IMR-90 (cell line): Measurements from ENCODE around the gene ERH. TPM values are rescaled to one million over a fixed set of nuclear protein-coding genes. Genes with fewer than 3 reads are reported as not detected.

Source experiments
- ATAC-seq: fragments of 200-7000 bp; cut with Tn5 transposase; 2 replicates; pipeline ENCODE4 v1.9.1; 2020; ENCODE audit warnings: low read depth, mild to moderate bottlenecking, moderate library complexity
- BruUV-seq: library from RNA; stranded (reverse); fragments of 400-500 nt; replicated peaks from 2 replicates; lab custom pipeline; 2021; lab: Mats Ljungman, UMichigan
- CTCF ChIA-PET: fragments of 300-600 bp; formaldehyde crosslinking; extraction: SDS; loops from one replicate; lab custom pipeline; 2021; ENCODE audit warnings: antibody characterized with exemption; lab: Yijun Ruan, JAX
- POLR2A ChIA-PET: fragments of 300-600 bp; sonication (Branson Sonifier 250); formaldehyde crosslinking; loops from one replicate; lab custom pipeline; 2022; ENCODE audit warnings: antibody characterized with exemption; ENCODE audit not compliant: unreplicated experiment; lab: Charles Lee
- DNase-seq: peaks from one replicate; pipeline ENCODE4 v3.0.0; 2013
- H2AFZ ChIP-seq: replicated peaks from 2 replicates; pipeline ENCODE3; 2013; ENCODE audit warnings: low read length, mild to moderate bottlenecking; ENCODE audit not compliant: poor library complexity
- H2AK5ac ChIP-seq: 2 replicates; pipeline ENCODE4 v1.6.1; 2013; ENCODE audit warnings: low read depth, low read length, inconsistent platforms
- H2AK9ac ChIP-seq: replicated peaks from 2 replicates; pipeline ENCODE3; 2013; ENCODE audit warnings: mild to moderate bottlenecking, low read depth, low read length, moderate library complexity; ENCODE audit not compliant: poor library complexity
- H2BK120ac ChIP-seq: 2 replicates; pipeline ENCODE4 v1.6.1; 2013; ENCODE audit warnings: low read depth, low read length, inconsistent platforms
- H2BK15ac ChIP-seq: 3 replicates; pipeline ENCODE4 v1.6.1; 2013; ENCODE audit warnings: low read depth, low read length, inconsistent platforms
- H2BK20ac ChIP-seq: 2 replicates; pipeline ENCODE4 v1.6.1; 2013; ENCODE audit warnings: low read depth, mild to moderate bottlenecking, inconsistent platforms, low read length, moderate library complexity
- H2BK5ac ChIP-seq: 2 replicates; pipeline ENCODE4 v1.6.1; 2013; ENCODE audit warnings: mild to moderate bottlenecking, low read depth, low read length, inconsistent platforms; ENCODE audit not compliant: poor library complexity, severe bottlenecking
- H3K14ac ChIP-seq: replicated peaks from 2 replicates; pipeline ENCODE4 v1.6.1; 2013; ENCODE audit warnings: low read depth, low read length, inconsistent platforms
- H3K18ac ChIP-seq: 2 replicates; pipeline ENCODE4 v1.6.1; 2013; ENCODE audit warnings: low read depth, low read length, control low read depth
- H3K23ac ChIP-seq: 2 replicates; pipeline ENCODE4 v1.6.1; 2013; ENCODE audit warnings: low read depth, low read length, inconsistent platforms
- H3K27ac ChIP-seq: 2 replicates; pipeline ENCODE4 v1.5.1; 2013; ENCODE audit warnings: mild to moderate bottlenecking, control low read depth, low read length; ENCODE audit not compliant: insufficient read depth
- H3K27me3 ChIP-seq: 2 replicates; pipeline ENCODE4 v1.6.1; 2013; ENCODE audit warnings: low read length; ENCODE audit not compliant: control insufficient read depth, insufficient read depth
- H3K36me3 ChIP-seq: 2 replicates; pipeline ENCODE4 v1.6.1; 2013; ENCODE audit warnings: low read length, mixed read lengths; ENCODE audit not compliant: control insufficient read depth, insufficient read depth
- H3K4ac ChIP-seq: 2 replicates; pipeline ENCODE4 v1.6.1; 2013; ENCODE audit warnings: low read depth, low read length, inconsistent platforms
- H3K4me1 ChIP-seq: 2 replicates; pipeline ENCODE4 v1.6.1; 2013; ENCODE audit warnings: low read length, mixed read lengths; ENCODE audit not compliant: control insufficient read depth, insufficient read depth
- H3K4me2 ChIP-seq: 2 replicates; pipeline ENCODE4 v1.6.1; 2013; ENCODE audit warnings: low read depth, mild to moderate bottlenecking, control low read depth, low read length, moderate library complexity
- H3K4me3 ChIP-seq: 2 replicates; pipeline ENCODE4 v1.5.1; 2013; ENCODE audit warnings: low read depth, mild to moderate bottlenecking, control low read depth, low read length, moderate library complexity; ENCODE audit not compliant: insufficient read depth
- H3K56ac ChIP-seq: 2 replicates; pipeline ENCODE4 v1.6.1; 2013; ENCODE audit warnings: low read length, inconsistent platforms; ENCODE audit not compliant: insufficient read depth; ENCODE audit errors: extremely low read depth
- H3K79me1 ChIP-seq, 2 experiments: 2 replicates each; pipeline ENCODE4 v1.6.1; 2013; ENCODE audit warnings: low read length in 2 of 2, inconsistent platforms in 1 of 2, low read depth in 1 of 2
- H3K9ac ChIP-seq: 2 replicates; pipeline ENCODE4 v1.6.1; 2013; ENCODE audit warnings: low read depth, low read length, control low read depth
- H3K9me1 ChIP-seq: 2 replicates; pipeline ENCODE4 v1.6.1; 2013; ENCODE audit warnings: low read length, inconsistent platforms; ENCODE audit not compliant: insufficient read depth
- H3K9me3 ChIP-seq: 2 replicates; pipeline ENCODE4 v1.6.1; 2013; ENCODE audit warnings: low read length; ENCODE audit not compliant: control insufficient read depth, insufficient read depth
- H4K20me1 ChIP-seq: 2 replicates; pipeline ENCODE4 v1.6.1; 2013; ENCODE audit warnings: low read length, inconsistent platforms; ENCODE audit not compliant: insufficient read depth
- H4K5ac ChIP-seq: 2 replicates; pipeline ENCODE4 v1.6.1; 2013; ENCODE audit warnings: mild to moderate bottlenecking, low read depth, low read length, control low read depth
- H4K8ac ChIP-seq, 2 experiments: 2 replicates each; pipeline ENCODE4 v1.6.1; 2013; ENCODE audit warnings: low read depth in 2 of 2, low read length in 2 of 2, control low read depth in 1 of 2, inconsistent platforms in 1 of 2
- H4K91ac ChIP-seq: 2 replicates; pipeline ENCODE4 v1.6.1; 2013; ENCODE audit warnings: low read depth, low read length, inconsistent platforms; ENCODE audit not compliant: insufficient read depth
- CHD1 ChIP-seq: IDR thresholded peaks from 2 replicates; pipeline ENCODE4 v1.6.1; 2012; ENCODE audit warnings: low read depth, low read length, improper control_type of control experiment
- MAFK ChIP-seq: IDR thresholded peaks from 2 replicates; pipeline ENCODE4 v1.6.1; 2012; ENCODE audit warnings: low read depth, low read length, improper control_type of control experiment
- MXI1 ChIP-seq: IDR thresholded peaks from 2 replicates; pipeline ENCODE4 v1.6.1; 2012; ENCODE audit warnings: low read depth, mild to moderate bottlenecking, low read length, moderate library complexity, borderline replicate concordance
- RAD21 ChIP-seq: IDR thresholded peaks from 2 replicates; pipeline ENCODE4 v1.6.1; 2012; ENCODE audit warnings: low read length, improper control_type of control experiment
- SMC3 ChIP-seq: fragments of 150-350 bp; IDR thresholded peaks from 2 replicates; pipeline ENCODE4 v1.6.1; 2016; ENCODE audit warnings: low read depth, mild to moderate bottlenecking, antibody characterized with exemption, low read length, moderate library complexity
- USF2 ChIP-seq: fragments of 150-350 bp; IDR thresholded peaks from 2 replicates; pipeline ENCODE4 v1.6.1; 2017; ENCODE audit warnings: mild to moderate bottlenecking, antibody characterized with exemption, low read length, low read depth
- WGBS, 2 experiments: methylation state at CpG; one replicate each; pipeline versions ENCODE4 v1.1.5 to v1.1.7; 2013; ENCODE audit warnings: missing lambda C conversion rate in 2 of 2; ENCODE audit not compliant: insufficient read length in 1 of 2; ENCODE audit errors: extremely low coverage in 2 of 2; 5-methylcytosine and 5-hydroxymethylcytosine counted together
- dilution Hi-C: fragments of 300-500 bp; cut with HindIII; formaldehyde crosslinking; loops from one replicate; pipeline ENCODE4 v1.14.3; 2018; ENCODE audit warnings: low sequenced_read_pairs; ENCODE audit not compliant: unreplicated experiment
- in situ Hi-C: fragments of 300-500 bp; cut with MboI; formaldehyde crosslinking; loops from 3 replicates; pipeline ENCODE4 v1.14.3; 2019; ENCODE audit warnings: low sequenced_read_pairs, inconsistent platforms, mixed read lengths
- intact Hi-C: fragments of 100-400 bp; cut with micrococcal nuclease; formaldehyde crosslinking; loops from 2 replicates; pipeline ENCODE4 v1.10.0; 2022
- polyA plus RNA-seq, 3 experiments: library from polyadenylated mRNA; depleted of rRNA; stranded (reverse); fragments of >200 nt; gene quantifications; 2 replicates each; pipeline ENCODE4 v1.2.3, GENCODE V29; 2012; ENCODE audit warnings: low replicate concordance in 1 of 3
- total RNA-seq: library from RNA; depleted of rRNA; stranded (reverse); fragments of >200 nt; gene quantifications from 2 replicates; pipeline ENCODE4 v1.2.3, GENCODE V29; 2012
- TF ChIP-seq, protein P1 (sequence below): fragments of 150-350 bp; IDR thresholded peaks from 2 replicates; pipeline ENCODE4 v1.6.1; 2016; ENCODE audit warnings: low read depth, mild to moderate bottlenecking, low read length, moderate library complexity, borderline replicate concordance

Gene ERH
- total and polyA plus RNA-seq, 2 of the 4 experiments (the other 2 are of a cell fraction), result 64.2 to 150 TPM

DNA sequence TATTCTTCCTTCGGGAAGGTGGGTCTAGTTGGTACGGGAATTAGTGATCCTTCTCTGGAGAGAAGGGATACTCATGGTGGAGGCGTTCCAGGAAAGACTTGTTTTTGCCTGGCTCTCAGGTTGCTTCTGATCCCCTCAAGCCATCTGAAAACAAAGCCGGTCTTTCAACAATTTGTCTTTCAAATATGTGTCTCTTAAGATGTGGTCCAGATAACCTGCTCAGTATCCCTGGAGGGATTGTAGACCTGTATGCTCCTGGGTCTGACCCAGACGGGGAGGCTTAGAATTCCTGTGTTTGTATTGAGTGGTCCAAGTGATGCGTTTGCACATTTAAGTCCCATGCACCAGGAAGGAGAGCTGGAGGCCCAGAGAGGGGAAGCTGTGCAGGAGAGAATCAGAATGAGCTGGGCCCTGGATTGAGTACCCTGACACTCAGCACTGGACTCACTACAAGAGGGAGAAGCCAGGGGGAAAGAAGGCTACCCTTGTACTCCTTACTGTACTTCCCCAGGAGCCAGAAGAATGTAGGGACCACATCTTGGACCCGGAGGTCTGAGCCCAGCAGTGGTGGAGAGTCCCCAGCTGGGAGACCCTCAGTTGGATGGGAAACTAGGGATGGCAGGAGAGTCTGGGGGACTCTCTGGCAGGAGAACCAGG lies 40.4 kb downstream of the ERH start:
- H4K20me1 ChIP-seq, result no peaks in the 10 kb centered on the region
- H2AK5ac ChIP-seq, result no peak overlapping the region
- TF ChIP-seq USF2 (no peak), RAD21 (no peak), MXI1 (no peak), MAFK (no peak), CHD1 (no peak), SMC3 (no peak)
- TF ChIP-seq, protein P1, sequence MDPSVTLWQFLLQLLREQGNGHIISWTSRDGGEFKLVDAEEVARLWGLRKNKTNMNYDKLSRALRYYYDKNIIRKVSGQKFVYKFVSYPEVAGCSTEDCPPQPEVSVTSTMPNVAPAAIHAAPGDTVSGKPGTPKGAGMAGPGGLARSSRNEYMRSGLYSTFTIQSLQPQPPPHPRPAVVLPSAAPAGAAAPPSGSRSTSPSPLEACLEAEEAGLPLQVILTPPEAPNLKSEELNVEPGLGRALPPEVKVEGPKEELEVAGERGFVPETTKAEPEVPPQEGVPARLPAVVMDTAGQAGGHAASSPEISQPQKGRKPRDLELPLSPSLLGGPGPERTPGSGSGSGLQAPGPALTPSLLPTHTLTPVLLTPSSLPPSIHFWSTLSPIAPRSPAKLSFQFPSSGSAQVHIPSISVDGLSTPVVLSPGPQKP, result no peak
- in situ Hi-C loops, result loop anchor here (5.0 kb wide), 1 partner anchor 105 kb away; no protein-coding TSS in a partner anchor
- no peak overlapping the region for H3K4me2 ChIP-seq
- no peaks in the 10 kb centered on the region for H3K36me3 ChIP-seq
- ChIA-PET POLR2A (no interaction called here), CTCF (interaction anchor here (0.9 kb wide), 1 partner anchor 12 kb away, joined by 3 read pairs; no protein-coding TSS in a partner anchor)
- H2AFZ ChIP-seq, result no peak overlapping the region
- no CpG with 5 or more reads among the region's 7 CpGs for WGBS, 2 experiments
- no peak overlapping the region for H3K27ac ChIP-seq
- H3K4me3 ChIP-seq, result no peak overlapping the region
- no peak overlapping the region for H2BK15ac ChIP-seq
- no peak overlapping the region for H3K9ac ChIP-seq
- DNase-seq, result no peak
- H3K79me1 ChIP-seq, result no peaks in the 10 kb centered on the region
- no TSS peak for BruUV-seq
- no peak overlapping the region for H3K23ac ChIP-seq
- H3K4ac ChIP-seq, result no peak overlapping the region
- intact Hi-C loops, result no loop called here
- no peak for ATAC-seq
- peaks cover 7% of the 10 kb centered on the region for H3K4me1 ChIP-seq
- no peak overlapping the region for H3K56ac ChIP-seq
- no peak overlapping the region for H3K18ac ChIP-seq
- no peak overlapping the region for H4K8ac ChIP-seq
- dilution Hi-C loops, result no loop called here
- H2BK120ac ChIP-seq, result no peak overlapping the region
- H2BK20ac ChIP-seq, result no peak overlapping the region
- no peak overlapping the region for H4K91ac ChIP-seq
- H3K9me3 ChIP-seq, result no peaks in the 10 kb centered on the region
- H2AK9ac ChIP-seq, result no peak overlapping the region
- H4K5ac ChIP-seq, result no peak overlapping the region
- no peak overlapping the region for H2BK5ac ChIP-seq
- H3K14ac ChIP-seq, result no peak overlapping the region
- H3K9me1 ChIP-seq, result no peaks in the 10 kb centered on the region
- H3K27me3 ChIP-seq, result peaks cover 10% of the 10 kb centered on the region
